Activated naive CD4-positive, alpha-beta T cell treated with anti-CD3 and anti-CD28 coated beads, Interleukin-2, amount 10 ng/mL, durations not matched to agents 7 days and 5 days (primary cell): Measurements from ENCODE around the gene DNLZ.

Source experiments
- CTCF ChIA-PET: fragments of 350-600 bp; sonication (Branson Sonifier 250); formaldehyde crosslinking; loops from one replicate; lab custom pipeline; 2021; ENCODE audit warnings: antibody characterized with exemption; lab: Charles Lee
- DNase-seq: peaks from one replicate; pipeline ENCODE4 v3.0.0-alpha.2; 2020
- H3K27ac Mint-ChIP-seq: one replicate; pipeline ENCODE4 v1.8.0; 2021; ENCODE audit warnings: mild to moderate bottlenecking, moderate library complexity, mixed read lengths
- H3K27me3 Mint-ChIP-seq: one replicate; pipeline ENCODE4 v1.8.0; 2021; ENCODE audit warnings: mild to moderate bottlenecking, mixed read lengths
- H3K36me3 Mint-ChIP-seq: one replicate; pipeline ENCODE4 v1.8.0; 2021; ENCODE audit warnings: mixed read lengths
- H3K4me1 Mint-ChIP-seq: one replicate; pipeline ENCODE4 v1.8.0; 2021; ENCODE audit warnings: mixed read lengths
- H3K4me3 Mint-ChIP-seq: one replicate; pipeline ENCODE4 v1.8.0; 2021; ENCODE audit warnings: mild to moderate bottlenecking, moderate library complexity, mixed read lengths
- H3K9me3 Mint-ChIP-seq: one replicate; pipeline ENCODE4 v1.8.0; 2021; ENCODE audit warnings: mixed read lengths

The DNLZ gene

DNA sequence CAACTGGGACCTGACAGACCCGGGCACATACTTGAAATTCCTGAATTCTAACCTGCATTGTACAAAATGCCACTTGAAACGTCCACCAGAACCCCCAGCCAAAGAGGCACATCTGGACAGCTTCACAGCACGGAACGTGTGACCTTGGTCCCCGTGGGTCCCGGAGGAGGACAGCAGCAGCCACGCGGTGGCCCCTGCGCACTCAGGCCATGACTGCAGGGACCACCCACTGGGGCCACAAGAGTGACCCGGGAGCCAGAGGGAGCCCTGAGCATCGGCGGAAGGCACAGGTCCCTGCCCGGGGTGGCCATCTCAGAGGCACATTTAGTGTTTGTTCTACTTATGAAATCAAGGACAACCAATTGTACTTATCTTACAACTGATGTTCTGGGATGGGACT lies 38.5 kb upstream of the DNLZ start:
- peaks cover 75% of the 10 kb centered on the region for H3K4me1 Mint-ChIP-seq
- H3K4me3 Mint-ChIP-seq: no peak overlapping the region
- H3K27me3 Mint-ChIP-seq: no peaks in the 10 kb centered on the region
- CTCF ChIA-PET: interaction anchor here (0.7 to 1.6 kb wide), 5 partner anchors 9 to 83 kb away, joined by 3 to 6 read pairs (median 3); no protein-coding TSS in a partner anchor
- no peak for DNase-seq
- H3K36me3 Mint-ChIP-seq: peaks cover 50% of the 10 kb centered on the region
- H3K27ac Mint-ChIP-seq: peak overlapping the region; percentile 88
- no peaks in the 10 kb centered on the region for H3K9me3 Mint-ChIP-seq

DNA sequence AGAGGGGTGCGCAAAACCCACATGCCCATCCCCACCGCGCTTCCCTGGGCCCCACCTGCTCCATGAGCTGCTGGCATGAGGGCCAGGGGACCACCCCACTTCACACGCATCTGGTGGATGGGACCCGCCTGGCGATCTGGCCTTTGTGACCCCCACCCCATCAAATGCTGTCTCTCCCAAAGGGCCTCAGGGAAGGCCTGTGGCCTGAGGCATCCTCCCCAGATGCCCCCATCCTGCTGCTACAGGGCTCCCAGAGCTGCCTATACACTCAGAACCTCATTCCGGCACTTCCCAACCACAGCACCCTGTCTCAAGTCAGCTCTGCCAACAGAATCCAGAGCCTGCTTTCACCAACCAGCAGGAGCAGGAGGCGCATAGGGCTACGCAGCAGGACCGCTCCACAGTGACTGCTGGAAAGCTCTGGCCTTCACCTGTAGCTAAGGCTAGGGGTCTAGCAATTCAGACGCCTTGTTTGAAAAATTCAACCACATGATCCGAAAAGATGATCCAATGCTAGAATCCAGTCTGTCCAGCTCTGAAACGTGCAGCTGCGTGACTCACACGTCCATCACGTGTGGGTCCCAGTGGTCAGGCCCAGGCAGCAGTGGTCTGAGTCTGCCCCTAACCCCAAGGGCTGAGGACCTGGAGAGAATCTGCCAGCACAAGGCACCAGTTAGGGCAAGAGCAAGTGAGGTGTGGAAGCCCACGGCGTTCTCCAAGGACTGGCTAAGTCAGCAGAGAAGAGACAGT lies 37.8 kb upstream of the DNLZ start:
- CTCF ChIA-PET: interaction anchor here (0.8 to 2.1 kb wide), 8 partner anchors 8 to 89 kb away, joined by 3 to 6 read pairs (median 4); no protein-coding TSS in a partner anchor
- Mint-ChIP-seq H3K4me1 (peaks cover 71% of the 10 kb centered on the region), H3K27ac (peak overlapping the region; percentile 67), H3K9me3 (no peaks in the 10 kb centered on the region), H3K27me3 (no peaks in the 10 kb centered on the region), H3K36me3 (peaks cover 52% of the 10 kb centered on the region), H3K4me3 (peak overlapping the region; percentile 40)
- no peak for DNase-seq

DNA sequence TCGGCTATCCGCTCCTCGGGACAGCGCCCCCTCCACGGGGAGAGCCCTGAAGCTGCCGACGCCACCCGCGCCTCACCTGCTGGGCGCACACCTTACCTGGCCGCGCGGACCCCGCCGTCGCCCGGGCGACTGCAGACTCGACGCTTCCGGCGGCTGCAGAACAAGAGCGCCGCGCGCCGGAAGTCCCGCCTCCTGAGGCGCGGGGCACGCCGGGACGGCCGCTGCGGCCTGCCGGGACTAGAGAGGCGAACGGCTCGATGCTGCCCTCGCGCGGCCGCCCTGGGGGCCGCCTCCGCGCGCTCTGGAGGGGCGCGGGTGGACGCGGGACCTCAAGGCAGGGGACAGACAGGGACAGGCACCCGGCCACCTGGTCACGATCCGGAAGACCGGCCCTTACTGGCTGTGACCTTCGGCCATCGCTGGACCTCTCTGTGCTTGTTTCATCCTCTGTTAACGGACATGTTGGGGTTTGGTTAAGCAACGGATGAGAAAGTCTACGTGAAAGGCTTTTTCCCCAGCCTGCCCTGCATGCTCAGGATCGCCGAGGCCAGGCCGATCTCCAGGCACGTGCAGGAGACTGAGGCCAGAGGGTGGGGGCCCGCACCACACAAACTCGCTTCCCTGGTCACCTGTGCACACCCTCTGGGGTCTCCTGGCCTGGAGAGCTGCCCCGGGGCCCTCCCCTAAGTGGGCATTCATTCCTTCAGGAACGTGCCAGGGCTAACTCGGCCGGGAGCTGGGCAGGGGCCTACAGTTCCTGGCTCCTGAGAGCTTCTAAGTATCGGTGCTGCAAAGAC lies 36.7 kb upstream of the DNLZ start, which contains the start of gene SNAPC4:
Gene SNAPC4 (minus strand): TSS at position 133 of the 797 bp plus-strand sequence. CDS start 1,742 bp downstream, outside the sequence.
- Mint-ChIP-seq H3K36me3 (peaks cover 43% of the 10 kb centered on the region), H3K27ac (peak within 1 kb of the TSS; percentile 81), H3K9me3 (no peaks in the 10 kb centered on the region), H3K4me1 (peaks cover 63% of the 10 kb centered on the region), H3K27me3 (no peaks in the 10 kb centered on the region), H3K4me3 (peak within 1 kb of the TSS; percentile 84)
- peak; percentile 89 for DNase-seq
- CTCF ChIA-PET: interaction anchor here (0.8 to 2.1 kb wide), 6 partner anchors 10 to 87 kb away, joined by 3 to 6 read pairs (median 4); no protein-coding TSS in a partner anchor

- Mint-ChIP-seq H3K9me3 (no peaks in the 10 kb centered on the region), H3K27me3 (no peaks in the 10 kb centered on the region), H3K4me3 (peak overlapping the region; percentile 84), H3K36me3 (peaks cover 39% of the 10 kb centered on the region), H3K27ac (peak overlapping the region; percentile 81), H3K4me1 (peaks cover 55% of the 10 kb centered on the region)
- DNase-seq: peak; percentile 57
- CTCF ChIA-PET: interaction anchor here (1.3 to 2.1 kb wide), 2 partner anchors 10 kb away, joined by 4 to 5 read pairs; no protein-coding TSS in a partner anchor
Observed at GRCh38 chr9:136399176-136400037, 35.9 kb upstream of the DNLZ start.

DNA sequence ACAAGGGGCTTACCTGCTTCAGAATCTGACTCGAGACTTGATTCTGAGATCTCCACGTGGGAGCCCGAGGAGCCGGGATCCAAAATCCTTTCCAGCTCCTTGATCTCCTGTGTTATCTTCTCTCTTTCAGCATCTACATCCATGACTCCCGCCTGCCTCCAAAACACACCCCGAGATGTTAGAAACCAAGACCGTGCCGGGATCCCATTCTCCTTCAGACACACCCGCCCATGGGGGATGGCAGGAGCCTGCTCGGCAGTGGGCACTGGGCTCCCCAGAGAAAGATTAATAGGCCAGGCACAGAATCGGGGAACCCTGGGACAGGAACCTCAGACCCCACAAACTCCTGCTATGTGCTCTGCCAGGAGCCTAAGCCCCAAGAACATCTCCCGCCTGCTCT lies 34.7 kb upstream of the DNLZ start:
- H3K4me3 Mint-ChIP-seq: peak overlapping the region; percentile 84

GRCh38 chr9:136397643-136398042 lies 34.1 kb upstream of the DNLZ start:
- no peaks in the 10 kb centered on the region for H3K9me3 Mint-ChIP-seq
- peaks cover 31% of the 10 kb centered on the region for H3K36me3 Mint-ChIP-seq
- DNase-seq: no peak
- CTCF ChIA-PET: no interaction called here
- no peak overlapping the region for H3K4me3 Mint-ChIP-seq
- no peaks in the 10 kb centered on the region for H3K27me3 Mint-ChIP-seq
- H3K27ac Mint-ChIP-seq: no peak overlapping the region
- H3K4me1 Mint-ChIP-seq: peaks cover 40% of the 10 kb centered on the region

More for the DNA sequence above, 34.7 kb upstream of the DNLZ start:
- CTCF ChIA-PET: no interaction called here
- H3K9me3 Mint-ChIP-seq: no peaks in the 10 kb centered on the region
- H3K27me3 Mint-ChIP-seq: no peaks in the 10 kb centered on the region
- H3K27ac Mint-ChIP-seq: no peak overlapping the region
- no peak for DNase-seq
- H3K4me1 Mint-ChIP-seq: peaks cover 44% of the 10 kb centered on the region
- H3K36me3 Mint-ChIP-seq: peaks cover 32% of the 10 kb centered on the region

DNA sequence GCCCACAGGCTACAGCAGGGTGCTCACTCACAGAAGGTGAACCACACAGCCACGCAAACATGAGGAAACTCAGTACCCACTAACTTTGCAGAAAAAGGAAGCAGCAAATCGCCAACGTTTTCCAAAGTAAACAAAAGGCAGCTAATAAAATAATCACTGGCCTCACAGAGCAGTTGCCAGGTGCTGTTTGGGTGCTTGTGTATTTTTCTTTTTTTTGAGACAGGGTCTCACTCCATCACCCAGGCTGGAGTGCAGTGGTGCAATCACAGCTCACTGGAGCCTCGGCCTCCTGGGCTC lies 32.6 kb upstream of the DNLZ start:
- CTCF ChIA-PET: no interaction called here
- H3K4me1 Mint-ChIP-seq: peaks cover 26% of the 10 kb centered on the region
- no peaks in the 10 kb centered on the region for H3K9me3 Mint-ChIP-seq
- peaks cover 24% of the 10 kb centered on the region for H3K36me3 Mint-ChIP-seq
- DNase-seq: no peak
- H3K27me3 Mint-ChIP-seq: no peaks in the 10 kb centered on the region
- H3K4me3 Mint-ChIP-seq: no peak overlapping the region
- H3K27ac Mint-ChIP-seq: no peak overlapping the region

DNA sequence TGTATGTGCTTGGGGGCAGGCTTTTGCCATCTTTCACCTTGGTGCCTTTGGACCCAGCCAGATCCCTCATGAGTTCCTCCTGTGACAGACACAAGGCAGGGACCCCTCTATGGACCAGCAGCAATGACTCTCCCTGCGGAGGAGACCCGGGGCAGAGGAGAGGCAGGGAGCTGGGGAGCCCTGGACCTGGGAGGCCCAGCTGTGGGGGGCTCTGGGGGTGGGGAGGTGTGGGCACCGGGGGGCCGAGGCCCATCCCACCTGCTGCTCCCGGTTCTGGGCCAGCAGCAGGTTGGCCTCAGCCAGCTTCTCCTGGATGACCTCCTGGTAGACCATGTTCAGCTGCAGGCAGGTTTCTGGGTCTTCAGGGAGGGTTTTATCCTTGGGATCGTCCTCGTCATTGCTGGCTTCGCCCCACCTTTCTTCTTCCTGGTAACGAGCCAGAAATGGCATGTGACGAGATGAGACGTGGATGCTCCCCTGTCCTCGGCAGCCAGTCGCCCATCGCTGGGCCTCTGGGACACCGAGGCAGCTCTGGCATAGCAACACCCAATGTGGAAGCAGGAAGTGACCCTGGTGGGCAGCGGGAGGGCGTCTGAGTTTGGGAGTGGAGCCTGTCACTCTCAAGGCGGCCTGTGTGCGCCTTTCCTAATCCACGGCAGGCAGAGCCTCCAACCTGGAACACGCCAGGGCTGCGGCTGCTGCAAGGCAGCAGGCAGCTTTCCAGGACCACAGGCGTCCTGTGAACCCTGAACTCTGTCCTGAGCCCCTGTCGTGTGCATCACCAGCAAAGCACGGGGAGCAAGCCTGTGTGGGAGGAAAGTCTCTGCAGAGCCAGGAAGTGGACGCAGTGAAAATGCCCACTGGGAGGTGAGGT lies 32.0 kb upstream of the DNLZ start:
- no peak for DNase-seq
- peaks cover 21% of the 10 kb centered on the region for H3K4me1 Mint-ChIP-seq
- peaks cover 25% of the 10 kb centered on the region for H3K36me3 Mint-ChIP-seq
- no peaks in the 10 kb centered on the region for H3K27me3 Mint-ChIP-seq
- CTCF ChIA-PET: no interaction called here
- H3K27ac Mint-ChIP-seq: no peak overlapping the region
- no peaks in the 10 kb centered on the region for H3K9me3 Mint-ChIP-seq
- H3K4me3 Mint-ChIP-seq: no peak overlapping the region

DNA sequence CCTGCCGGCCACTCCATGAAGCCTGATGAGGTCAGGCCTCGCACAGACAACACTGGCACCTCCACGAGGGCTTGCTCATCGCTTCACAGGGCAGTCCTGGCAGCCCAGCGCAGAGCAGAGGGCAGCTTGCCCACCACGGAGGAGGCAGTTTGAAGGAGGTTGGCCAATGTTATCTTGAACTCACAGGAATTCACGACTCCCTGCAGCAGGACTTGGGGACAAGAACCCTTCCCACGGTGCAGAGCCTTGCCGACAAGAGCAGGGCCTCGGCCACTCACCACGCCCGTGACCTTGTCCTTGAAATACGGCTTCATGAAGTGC lies 31.4 kb upstream of the DNLZ start:
- H3K4me3 Mint-ChIP-seq: no peak overlapping the region
- no peak overlapping the region for H3K27ac Mint-ChIP-seq
- no peaks in the 10 kb centered on the region for H3K9me3 Mint-ChIP-seq
- peaks cover 26% of the 10 kb centered on the region for H3K36me3 Mint-ChIP-seq
- peaks cover 17% of the 10 kb centered on the region for H3K4me1 Mint-ChIP-seq
- CTCF ChIA-PET: no interaction called here
- DNase-seq: no peak
- H3K27me3 Mint-ChIP-seq: no peaks in the 10 kb centered on the region

DNA sequence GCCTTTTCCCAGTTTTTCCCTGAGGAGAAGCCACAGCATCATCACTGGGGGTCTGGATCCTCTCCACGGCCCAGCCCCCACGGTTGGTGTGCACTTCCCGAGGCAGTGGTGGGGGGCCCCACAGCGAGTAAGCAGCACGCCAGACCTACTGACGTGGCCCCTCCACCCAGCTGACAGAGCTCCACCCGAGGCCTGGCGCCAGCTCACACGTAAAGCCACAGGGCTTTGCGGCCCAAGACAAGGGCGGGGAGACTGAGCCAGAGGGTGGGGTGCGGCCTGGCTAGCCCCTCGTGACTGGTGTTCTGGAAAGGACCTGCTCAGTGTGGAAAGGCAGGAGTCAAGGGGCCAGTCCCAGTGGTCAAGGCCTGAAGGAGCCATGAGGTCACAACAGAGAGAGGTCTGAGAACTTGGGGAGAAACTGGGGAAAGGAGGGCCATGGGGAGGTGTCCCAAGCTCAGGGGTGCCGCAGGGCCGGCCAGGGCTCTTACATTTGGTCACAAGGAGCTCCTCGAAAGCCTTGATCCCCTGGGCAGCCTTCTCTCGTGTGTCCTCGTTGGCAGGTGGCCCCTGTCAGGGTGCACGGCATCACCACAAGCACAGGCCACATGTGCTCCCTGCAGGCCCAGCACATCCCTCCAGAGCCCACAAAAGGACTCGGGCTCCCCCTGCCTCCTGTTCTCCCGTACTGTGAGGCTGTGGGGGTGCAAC lies 30.9 kb upstream of the DNLZ start:
- peaks cover 17% of the 10 kb centered on the region for H3K4me1 Mint-ChIP-seq
- no peak overlapping the region for H3K4me3 Mint-ChIP-seq
- H3K27ac Mint-ChIP-seq: no peak overlapping the region
- CTCF ChIA-PET: no interaction called here
- no peak for DNase-seq
- peaks cover 29% of the 10 kb centered on the region for H3K36me3 Mint-ChIP-seq
- H3K9me3 Mint-ChIP-seq: no peaks in the 10 kb centered on the region
- no peaks in the 10 kb centered on the region for H3K27me3 Mint-ChIP-seq

DNA sequence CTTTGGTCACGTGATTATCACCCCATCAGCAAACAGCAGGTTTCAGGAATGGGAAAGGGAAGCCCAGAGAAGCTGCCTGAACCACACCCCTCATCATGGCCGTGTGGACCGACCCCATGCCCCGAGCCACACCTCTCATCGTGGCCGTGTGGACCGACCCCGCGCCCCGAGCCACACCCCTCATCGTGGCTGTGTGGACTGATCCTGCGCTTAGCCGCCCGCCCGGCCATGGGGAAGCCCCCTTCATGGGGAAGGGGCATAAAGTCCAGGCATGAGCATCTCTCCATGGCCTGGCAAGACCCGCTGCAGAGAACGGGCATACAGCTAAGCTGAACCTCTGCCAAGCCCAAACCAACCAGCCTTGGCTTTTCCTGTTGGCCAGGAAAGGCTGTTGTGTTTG lies 30.0 kb upstream of the DNLZ start:
- DNase-seq: no peak
- Mint-ChIP-seq H3K9me3 (no peaks in the 10 kb centered on the region), H3K4me3 (no peak overlapping the region), H3K36me3 (peaks cover 26% of the 10 kb centered on the region), H3K27me3 (no peaks in the 10 kb centered on the region), H3K4me1 (peaks cover 8% of the 10 kb centered on the region), H3K27ac (no peak overlapping the region)
- CTCF ChIA-PET: interaction anchor here (1.0 kb wide), 1 partner anchor 8 kb away, joined by 4 read pairs; no protein-coding TSS in a partner anchor

DNA sequence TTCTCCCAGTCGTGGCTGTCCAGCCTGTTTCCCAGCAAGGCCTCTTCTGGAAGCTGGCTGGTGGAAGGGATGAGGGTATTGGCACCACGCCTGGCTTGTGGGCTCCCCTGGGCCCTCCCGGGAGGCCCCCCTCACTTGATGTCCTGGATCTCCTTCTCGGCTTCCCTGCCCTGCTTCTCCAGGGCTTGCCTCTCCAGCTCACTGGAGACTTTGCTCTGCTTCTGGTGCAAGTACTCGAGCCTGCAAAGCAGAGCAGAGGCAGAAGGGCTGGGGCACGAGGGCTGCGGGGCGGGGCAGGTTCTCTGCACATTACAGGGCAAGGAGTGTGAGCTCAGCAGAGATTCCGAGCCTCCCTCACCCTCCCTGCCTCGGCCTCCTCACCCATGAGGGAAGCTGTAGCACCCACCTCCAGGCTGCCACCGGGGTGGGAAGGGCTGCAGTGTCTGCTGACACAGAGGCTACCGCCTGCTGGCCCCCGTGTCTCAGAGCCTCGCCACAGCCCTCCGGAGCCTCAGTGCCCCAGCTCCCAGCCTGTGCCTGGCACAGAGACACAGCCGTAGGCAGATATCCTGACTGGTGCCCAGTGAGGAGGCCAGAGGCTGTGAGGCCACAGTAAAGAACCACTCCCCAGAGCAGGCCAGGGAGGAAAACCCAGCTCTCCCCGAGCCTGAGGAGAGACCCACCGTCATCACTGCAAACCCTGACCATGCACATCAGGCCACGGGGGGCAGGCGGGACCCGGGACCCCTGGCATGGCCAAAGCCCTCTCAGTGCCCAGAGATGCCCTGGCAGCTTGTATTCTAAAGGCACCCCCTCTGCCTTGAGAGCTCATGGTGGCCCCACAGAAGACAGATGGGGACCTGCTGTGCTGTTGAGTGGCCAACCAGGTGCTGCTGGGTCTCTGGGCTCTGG lies 29.2 kb upstream of the DNLZ start:
- Mint-ChIP-seq H3K27ac (no peak overlapping the region), H3K27me3 (no peaks in the 10 kb centered on the region), H3K36me3 (peaks cover 29% of the 10 kb centered on the region), H3K9me3 (no peaks in the 10 kb centered on the region), H3K4me1 (peaks cover 2% of the 10 kb centered on the region), H3K4me3 (no peak overlapping the region)
- CTCF ChIA-PET: interaction anchor here (1.0 kb wide), 1 partner anchor 9 kb away, joined by 4 read pairs; no protein-coding TSS in a partner anchor
- no peak for DNase-seq
